Mononuclear cell (primary cell): Measurements from ENCODE around the gene LHX5. TPM values are rescaled to one million over a fixed set of nuclear protein-coding genes. Genes with fewer than 3 reads are reported as not detected.

Experiments used
- H3K27me3 ChIP-seq: 2 replicates; pipeline ENCODE4 v1.6.0; 2011; ENCODE audit warnings: low read length, control low read depth; ENCODE audit not compliant: insufficient read depth
- H3K4me1 ChIP-seq: 2 replicates; pipeline ENCODE4 v1.5.1; 2011; ENCODE audit warnings: mild to moderate bottlenecking, low read length, control low read depth; ENCODE audit not compliant: insufficient read depth
- H3K4me3 ChIP-seq: 2 replicates; pipeline ENCODE4 v1.5.1; 2011; ENCODE audit warnings: mild to moderate bottlenecking, low read length, moderate library complexity
- H3K9me3 ChIP-seq: 2 replicates; pipeline ENCODE4 v1.5.1; 2011; ENCODE audit warnings: low read depth, mild to moderate bottlenecking, control low read depth, low read length
- total RNA-seq: library from RNA; depleted of rRNA; stranded (reverse); fragments of >200 nt; gene quantifications from one replicate; pipeline ENCODE4 v1.2.3, GENCODE V29; 2012

LHX5 gene
- total RNA-seq, 1 donor, result not detected

DNA sequence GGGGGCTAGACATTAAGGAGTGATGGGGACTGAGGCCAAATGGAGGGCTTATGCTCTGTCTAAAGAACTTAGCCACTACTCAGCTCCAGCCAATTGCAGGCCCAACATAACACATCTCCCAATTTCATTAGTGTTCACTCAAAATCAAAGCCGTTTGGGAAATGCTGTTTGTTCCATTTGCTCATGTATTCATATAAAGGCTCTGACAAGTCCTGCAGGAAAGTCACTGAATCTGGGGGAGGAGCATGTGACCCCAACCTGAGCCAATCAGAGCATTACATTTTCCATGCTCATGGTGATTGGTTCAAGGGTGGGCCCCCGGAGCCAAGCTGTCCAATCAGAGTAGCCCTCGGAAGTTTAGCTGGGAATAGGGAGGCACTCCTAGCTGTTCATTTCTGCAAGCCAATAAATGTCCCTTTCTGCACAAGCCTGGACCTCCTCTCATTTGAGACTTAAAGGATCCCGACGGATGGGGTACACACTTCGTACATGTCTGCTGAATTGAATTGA lies 28.6 kb downstream of the LHX5 start:
- peaks cover 3% of the 10 kb centered on the region for H3K27me3 ChIP-seq
- H3K4me3 ChIP-seq, result no peak overlapping the region
- H3K4me1 ChIP-seq, result no peaks in the 10 kb centered on the region
- H3K9me3 ChIP-seq, result no peaks in the 10 kb centered on the region

DNA sequence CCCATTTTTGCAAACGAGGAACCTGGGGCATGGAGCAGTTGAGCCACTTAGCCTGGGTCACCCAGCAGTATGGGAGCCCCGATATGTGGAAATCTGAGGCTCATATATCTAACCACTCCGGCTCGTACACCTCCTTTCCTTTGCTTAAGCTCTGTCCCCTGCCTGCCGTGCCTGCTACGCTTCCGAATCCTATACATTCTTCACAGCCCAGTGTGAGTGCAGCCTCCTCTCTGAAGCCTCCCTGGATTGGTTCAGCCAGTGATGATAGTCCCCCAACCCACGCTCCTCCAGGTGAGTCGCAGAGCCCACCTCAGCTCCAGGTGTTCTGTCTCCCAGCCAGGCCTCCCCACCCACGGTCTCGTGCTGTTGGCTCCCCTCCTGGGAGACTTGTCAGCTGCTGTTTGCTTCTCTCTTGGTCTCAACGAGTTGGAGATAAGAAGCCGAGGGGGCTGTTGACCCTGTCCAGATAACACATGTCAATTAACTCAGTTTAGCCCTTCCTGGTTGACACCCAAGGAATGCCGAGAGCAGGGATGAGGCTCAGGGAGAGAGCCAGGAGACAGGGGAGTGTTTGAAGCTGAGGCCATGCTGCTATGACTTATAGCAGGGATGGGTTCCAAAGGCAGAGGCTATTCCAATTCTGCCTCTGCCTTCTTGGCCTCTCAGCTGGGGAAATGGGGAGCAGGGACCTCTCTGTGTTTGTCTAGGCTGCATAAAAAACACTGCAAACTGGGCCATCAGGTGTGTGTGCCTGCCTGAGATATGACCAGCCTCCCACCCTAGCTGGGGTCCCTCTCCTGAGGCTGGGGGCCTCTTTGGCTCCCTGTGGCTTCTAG lies 30.5 kb downstream of the LHX5 start:
- Histone ChIP-seq H3K4me1 (no peaks in the 10 kb centered on the region), H3K27me3 (peaks cover 3% of the 10 kb centered on the region), H3K4me3 (no peak overlapping the region), H3K9me3 (no peaks in the 10 kb centered on the region)

DNA sequence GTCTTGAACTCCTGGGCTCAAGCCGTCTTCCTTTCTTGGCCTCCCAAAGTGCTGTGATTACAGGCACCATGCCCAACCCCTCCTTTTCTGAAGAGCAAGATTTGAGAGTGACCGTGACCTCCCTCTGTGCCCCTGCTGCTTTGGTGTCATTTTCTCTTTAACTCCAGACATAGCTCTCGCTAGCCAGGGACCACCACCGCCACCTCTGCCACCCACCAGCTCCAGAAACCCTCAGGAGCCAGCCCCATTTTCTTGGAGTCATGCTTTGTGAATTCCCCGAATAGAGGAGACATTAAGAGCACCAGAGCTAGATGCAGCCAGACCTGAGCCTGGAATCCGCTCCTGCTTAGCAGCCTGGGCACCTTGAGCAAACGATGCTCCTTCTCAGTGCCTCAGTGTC lies 31.3 kb downstream of the LHX5 start:
- no peaks in the 10 kb centered on the region for H3K9me3 ChIP-seq
- no peaks in the 10 kb centered on the region for H3K4me1 ChIP-seq
- H3K27me3 ChIP-seq, result peaks cover 3% of the 10 kb centered on the region
- H3K4me3 ChIP-seq, result no peak overlapping the region

DNA sequence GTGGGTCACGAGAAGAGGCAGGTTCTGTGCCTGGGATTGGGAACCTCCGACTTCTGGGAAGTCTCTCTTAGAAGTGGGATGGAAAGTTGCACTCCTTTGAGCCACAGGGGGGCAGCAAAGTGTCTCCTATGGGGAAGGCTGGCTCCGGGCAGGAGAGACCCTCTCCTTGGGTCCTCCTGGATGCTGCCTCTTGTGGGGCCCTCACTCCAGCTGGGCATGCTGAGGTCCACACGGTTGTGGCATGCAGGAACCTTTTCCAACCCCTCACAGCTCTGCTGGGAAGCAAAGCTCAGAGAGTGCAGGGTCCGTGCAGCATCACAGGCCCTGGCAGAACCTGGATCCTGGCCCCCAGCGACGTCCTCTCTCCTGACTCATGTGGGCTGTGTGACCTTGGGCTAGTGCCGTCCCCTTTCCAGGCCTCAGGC lies 32.1 kb downstream of the LHX5 start:
- Histone ChIP-seq H3K4me1 (no peaks in the 10 kb centered on the region), H3K27me3 (peaks cover 3% of the 10 kb centered on the region), H3K9me3 (no peaks in the 10 kb centered on the region), H3K4me3 (no peak overlapping the region)

DNA sequence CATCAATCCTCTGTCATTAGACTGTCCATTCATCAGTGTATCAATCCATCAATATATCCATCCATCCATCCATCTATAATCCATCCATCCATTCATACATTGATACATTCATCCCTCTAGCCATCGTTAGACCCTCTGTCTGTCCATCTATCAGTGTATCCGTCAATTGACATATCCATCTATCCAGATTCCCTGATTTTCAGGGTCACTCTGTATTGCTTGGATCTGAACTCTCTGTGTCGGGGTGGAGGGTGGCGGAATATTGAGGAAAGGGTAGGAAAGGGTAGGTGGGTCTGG lies 32.4 kb downstream of the LHX5 start:
- no peaks in the 10 kb centered on the region for H3K9me3 ChIP-seq
- H3K4me1 ChIP-seq, result no peaks in the 10 kb centered on the region
- H3K4me3 ChIP-seq, result no peak overlapping the region
- H3K27me3 ChIP-seq, result peaks cover 3% of the 10 kb centered on the region

DNA sequence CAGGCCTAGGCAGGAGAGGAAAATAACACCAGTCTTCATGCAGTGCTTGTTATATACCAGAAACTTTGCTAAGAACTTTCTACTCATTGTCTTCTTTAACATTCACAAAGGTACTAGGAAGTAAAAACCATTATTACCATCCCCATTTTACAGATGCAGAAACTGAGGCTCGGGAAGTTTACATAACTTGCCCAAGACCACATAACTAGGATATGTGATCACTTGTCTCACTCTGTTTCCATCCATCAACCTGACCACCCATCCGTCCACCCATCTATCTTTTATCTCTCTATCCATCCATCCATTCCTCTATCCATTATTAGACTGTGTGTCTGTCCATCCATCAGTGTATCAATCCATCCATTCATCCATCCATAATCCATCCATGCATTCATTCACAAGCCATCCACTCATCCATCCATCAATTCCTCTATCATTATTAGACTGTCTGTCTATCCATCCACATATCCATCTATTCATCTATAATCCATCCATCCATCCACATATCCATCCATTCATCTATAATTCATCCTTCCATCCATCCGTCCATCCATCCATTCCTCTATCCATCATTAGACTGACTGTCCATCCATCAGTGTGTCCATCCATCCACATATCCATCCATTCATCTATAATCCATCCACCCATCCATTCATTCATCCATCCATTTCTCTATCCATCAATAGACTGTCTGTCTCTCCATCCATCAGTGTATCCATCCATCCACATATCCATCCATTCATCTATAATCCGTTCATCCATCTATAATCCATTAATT lies 33.0 kb downstream of the LHX5 start:
- H3K9me3 ChIP-seq, result no peaks in the 10 kb centered on the region
- H3K27me3 ChIP-seq, result peaks cover 3% of the 10 kb centered on the region
- H3K4me3 ChIP-seq, result no peak overlapping the region
- H3K4me1 ChIP-seq, result no peaks in the 10 kb centered on the region

DNA sequence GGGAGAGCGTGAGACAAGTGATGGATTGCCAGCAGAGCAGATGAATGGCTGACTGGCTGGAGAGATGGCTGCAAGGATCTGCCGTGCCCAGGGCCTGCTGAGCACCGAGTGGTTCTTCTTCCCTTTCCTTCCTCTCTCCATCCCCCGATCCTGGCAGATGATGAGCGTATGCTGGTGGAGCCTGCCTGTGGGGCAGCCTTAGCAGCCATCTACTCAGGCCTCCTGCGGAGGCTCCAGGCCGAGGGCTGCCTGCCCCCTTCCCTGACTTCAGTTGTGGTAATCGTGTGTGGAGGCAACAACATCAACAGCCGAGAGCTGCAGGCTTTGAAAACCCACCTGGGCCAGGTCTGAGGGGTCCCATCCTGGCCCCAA lies 34.0 kb downstream of the LHX5 start:
- Histone ChIP-seq H3K4me1 (no peaks in the 10 kb centered on the region), H3K9me3 (no peaks in the 10 kb centered on the region), H3K4me3 (no peak overlapping the region), H3K27me3 (no peaks in the 10 kb centered on the region)

DNA sequence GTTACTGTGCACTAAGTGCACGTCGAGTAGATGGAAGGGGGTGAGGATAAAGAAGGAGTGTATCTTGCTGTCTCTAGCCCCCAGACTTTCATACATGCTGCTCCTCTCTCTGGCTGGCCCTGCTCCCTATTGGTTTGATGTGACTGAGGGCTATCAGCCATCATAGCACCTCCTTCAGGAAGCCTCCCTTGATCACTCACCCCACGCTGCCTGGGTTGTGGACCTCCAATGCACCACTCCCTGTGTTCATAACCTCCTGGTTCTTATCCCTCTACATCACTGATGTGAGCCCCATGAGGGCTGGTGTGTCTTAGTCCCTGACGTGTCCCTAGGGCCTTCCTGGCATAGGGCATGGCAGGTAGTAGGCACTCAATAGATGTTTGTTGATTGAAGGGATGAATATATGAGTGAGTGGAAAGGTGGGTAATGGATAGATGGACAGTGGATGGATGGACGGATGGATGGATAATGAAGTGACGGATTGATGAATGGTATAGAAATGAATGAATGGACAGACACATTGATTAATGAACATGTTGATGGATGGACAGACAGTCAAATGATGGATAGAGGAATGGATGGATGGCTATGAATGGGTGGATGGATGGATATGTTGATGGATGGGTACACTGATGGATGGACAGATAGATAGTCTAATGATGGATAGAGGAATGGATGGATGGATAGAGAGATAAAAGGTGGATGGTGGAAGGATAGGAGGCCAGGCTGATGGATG lies 34.5 kb downstream of the LHX5 start:
- Histone ChIP-seq H3K4me1 (no peaks in the 10 kb centered on the region), H3K4me3 (no peak overlapping the region), H3K27me3 (no peaks in the 10 kb centered on the region), H3K9me3 (no peaks in the 10 kb centered on the region)

DNA sequence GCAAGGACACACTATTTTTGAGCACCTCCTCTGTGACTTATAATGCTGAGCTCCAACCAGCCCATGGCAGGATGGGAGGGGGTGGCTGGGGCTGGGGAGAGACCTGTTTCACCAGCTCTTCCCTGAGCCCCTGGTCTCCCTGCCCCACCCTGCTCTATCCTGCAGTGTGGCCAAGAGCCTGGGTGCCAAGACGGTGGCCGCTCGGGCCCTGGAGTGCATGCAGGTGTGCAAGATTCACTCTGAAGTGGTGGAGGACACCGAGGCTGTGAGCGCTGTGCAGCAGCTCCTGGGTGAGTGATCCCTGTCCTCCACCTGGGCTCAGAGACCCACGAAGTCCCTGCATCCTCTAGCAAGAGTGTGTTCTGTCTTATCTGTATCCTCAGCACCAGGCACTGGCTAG lies 35.1 kb downstream of the LHX5 start:
- Histone ChIP-seq H3K4me1 (no peaks in the 10 kb centered on the region), H3K4me3 (no peak overlapping the region), H3K27me3 (no peaks in the 10 kb centered on the region), H3K9me3 (no peaks in the 10 kb centered on the region)

DNA sequence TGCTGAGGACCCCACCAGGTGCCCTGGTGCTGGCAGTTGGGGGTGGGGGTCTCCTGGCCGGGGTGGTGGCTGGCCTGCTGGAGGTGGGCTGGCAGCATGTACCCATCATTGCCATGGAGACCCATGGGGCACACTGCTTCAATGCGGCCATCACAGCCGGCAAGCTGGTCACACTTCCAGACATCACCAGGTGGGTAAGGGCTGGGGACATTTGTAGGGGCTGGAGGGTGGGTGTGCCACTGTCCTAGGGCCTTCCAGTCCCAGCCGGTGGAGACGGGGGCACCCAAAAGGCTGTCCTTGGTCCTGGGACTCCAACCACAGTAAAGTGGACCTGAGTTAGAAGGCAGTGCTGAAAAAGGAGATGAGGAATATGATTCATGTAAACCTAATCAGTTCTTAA lies 36.3 kb downstream of the LHX5 start:
- Histone ChIP-seq H3K4me1 (no peaks in the 10 kb centered on the region), H3K9me3 (no peaks in the 10 kb centered on the region), H3K27me3 (no peaks in the 10 kb centered on the region), H3K4me3 (no peak overlapping the region)

DNA sequence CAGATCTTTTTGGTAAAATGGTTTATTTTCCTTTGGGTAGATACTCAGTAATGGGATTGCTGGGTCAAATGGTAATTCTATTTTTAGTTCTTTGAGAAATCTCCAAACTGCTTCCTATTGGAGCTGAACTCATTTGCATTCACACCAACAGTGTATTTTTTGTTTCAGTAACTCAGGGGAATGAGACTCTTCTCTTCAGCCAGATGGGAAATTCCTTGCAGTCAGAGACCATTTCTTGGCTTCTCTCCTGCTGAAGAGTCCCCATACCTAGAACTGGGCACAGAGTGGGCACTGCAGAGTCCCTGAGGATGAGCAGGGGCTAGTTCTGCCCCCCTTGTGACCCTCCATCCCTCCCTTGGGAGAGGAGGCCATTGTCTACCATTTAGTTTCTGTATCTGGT lies 38.7 kb downstream of the LHX5 start:
- Histone ChIP-seq H3K27me3 (no peaks in the 10 kb centered on the region), H3K4me1 (no peaks in the 10 kb centered on the region), H3K9me3 (no peaks in the 10 kb centered on the region), H3K4me3 (no peak overlapping the region)

DNA sequence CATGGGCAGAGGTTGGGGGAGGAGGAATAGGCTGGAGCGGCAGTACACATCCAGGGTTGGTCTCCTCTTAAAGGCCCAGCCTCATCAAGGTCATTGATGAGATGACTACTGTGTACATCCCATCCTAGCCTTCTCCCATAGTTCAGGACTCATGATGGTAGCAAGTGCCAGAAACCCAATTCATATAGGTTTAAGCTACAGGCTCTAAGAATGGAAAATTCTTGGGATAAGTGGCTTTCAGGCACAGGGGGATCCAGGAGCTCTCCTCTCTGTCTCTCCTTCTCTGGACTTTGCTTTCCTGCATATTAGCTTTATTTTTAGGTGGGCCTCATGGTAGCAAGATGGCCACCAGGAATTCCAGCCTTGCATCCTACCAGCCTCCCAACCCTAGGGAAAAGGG lies 43.2 kb downstream of the LHX5 start:
- no peaks in the 10 kb centered on the region for H3K27me3 ChIP-seq
- H3K4me1 ChIP-seq, result no peaks in the 10 kb centered on the region
- no peak overlapping the region for H3K4me3 ChIP-seq
- no peaks in the 10 kb centered on the region for H3K9me3 ChIP-seq

DNA sequence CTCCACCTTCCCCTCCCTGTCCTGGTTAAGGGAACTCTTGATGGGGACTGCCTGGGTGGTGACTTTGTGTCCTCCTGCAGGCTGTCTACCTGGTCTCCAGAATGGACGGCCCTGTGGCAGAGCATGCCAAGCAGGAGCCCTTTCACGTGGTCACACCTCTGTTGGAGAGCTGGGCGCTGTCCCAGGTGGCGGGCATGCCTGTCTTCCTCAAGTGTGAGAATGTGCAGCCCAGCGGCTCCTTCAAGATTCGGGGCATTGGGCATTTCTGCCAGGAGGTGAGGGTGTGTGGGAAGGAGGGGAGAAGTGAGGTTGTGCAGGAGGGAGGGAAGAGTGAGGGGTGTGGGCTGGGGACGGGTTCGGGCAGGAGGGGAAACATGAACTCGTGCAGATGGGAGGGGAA lies 43.8 kb downstream of the LHX5 start:
- no peaks in the 10 kb centered on the region for H3K27me3 ChIP-seq

DNA sequence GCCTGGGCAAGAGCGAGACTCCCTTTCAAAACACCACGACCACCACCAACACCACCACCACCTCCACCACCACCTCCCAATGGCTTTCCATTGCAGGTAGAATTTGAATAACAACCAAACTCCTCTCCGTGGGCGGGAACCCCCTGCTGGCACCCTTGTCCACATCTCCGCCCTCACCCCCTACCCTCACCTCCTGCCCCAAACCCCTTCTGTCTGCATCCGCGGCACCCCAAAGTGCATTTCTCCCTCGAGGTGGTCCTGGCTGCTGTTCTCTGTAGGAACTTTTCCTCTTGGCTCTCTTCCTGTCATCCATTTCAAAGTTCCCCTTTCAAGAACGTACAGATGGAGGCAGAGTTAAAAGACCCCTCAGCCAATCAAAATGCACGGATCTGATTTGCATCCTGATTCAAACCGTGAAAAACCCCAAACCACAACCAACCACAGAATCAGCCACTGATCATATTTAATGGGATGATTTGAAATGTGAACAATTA lies 45.7 kb downstream of the LHX5 start:
- Histone ChIP-seq H3K9me3 (no peaks in the 10 kb centered on the region), H3K4me3 (no peak overlapping the region), H3K27me3 (no peaks in the 10 kb centered on the region), H3K4me1 (peaks cover 18% of the 10 kb centered on the region)

More for the DNA sequence above, 43.8 kb downstream of the LHX5 start:
- Histone ChIP-seq H3K4me1 (peaks cover 3% of the 10 kb centered on the region), H3K4me3 (no peak overlapping the region), H3K9me3 (no peaks in the 10 kb centered on the region)
